ENCODE measurements around the gene CEACAM18. TPM values are rescaled to one million over a fixed set of nuclear protein-coding genes. Genes with fewer than 3 reads are reported as not detected.

The CEACAM18 gene
- polyA plus RNA-seq, 2 of the 4 experiments (the other 2 are of a cell fraction), result not detected

DNA sequence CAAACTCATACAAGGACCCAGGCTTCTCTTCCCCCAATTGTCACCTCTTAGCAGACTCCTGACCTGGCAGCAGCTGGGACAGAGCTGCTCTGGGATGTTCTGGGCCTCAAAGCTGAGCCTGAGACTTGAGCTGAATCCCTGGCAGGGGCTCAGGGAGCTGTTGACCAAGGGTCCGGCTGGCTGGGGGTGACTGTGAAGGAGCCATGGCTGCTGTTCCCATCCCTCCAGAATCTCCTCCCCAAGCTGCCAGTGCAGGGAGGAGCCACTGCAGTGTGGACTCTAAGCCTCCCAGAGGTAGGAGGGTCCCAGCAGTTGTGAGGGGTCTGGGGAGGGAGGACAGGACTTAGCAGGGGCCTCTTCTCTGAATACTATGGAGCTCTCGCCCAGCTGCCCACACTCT is 51.0 kb downstream of the CEACAM18 start:
- 0% methylated on average over 1 of the region's 2 CpGs for WGBS (ENCODE audit: missing lambda C conversion rate)
- no peak overlapping the region for H3K27ac ChIP-seq
- no peaks in the 10 kb centered on the region; the same call in 2 of the 3 replicates for H3K9me3 ChIP-seq
- H3K4me3 ChIP-seq, result no peak overlapping the region
- no peak for ATAC-seq
- ChIA-PET POLR2A (no interaction called here), CTCF (interaction anchor here (0.9 to 3.8 kb wide), 3 partner anchors 14 to 108 kb away, joined by 3 to 18 read pairs (median 3); no protein-coding TSS in a partner anchor)
- no peaks in the 10 kb centered on the region for H3K4me1 ChIP-seq
- no peak for FAIRE-seq
- TF ChIP-seq KDM5A (IDR thresholded peaks at IDR 0.05), result no peak
- TF ChIP-seq KDM1A (IDR thresholded peaks at IDR 0.05; ENCODE audit: low read depth), result no peak
- no peak for TF ChIP-seq ZSCAN20 (CRISPR knock-in tag; IDR thresholded peaks at IDR 0.05)
- no peak for TF ChIP-seq HOXB13 (CRISPR knock-in tag; IDR thresholded peaks at IDR 0.05; ENCODE audit: low read depth)
- TF ChIP-seq, protein P1, sequence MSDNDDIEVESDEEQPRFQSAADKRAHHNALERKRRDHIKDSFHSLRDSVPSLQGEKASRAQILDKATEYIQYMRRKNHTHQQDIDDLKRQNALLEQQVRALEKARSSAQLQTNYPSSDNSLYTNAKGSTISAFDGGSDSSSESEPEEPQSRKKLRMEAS (IDR thresholded peaks at IDR 0.05), result no peak
- no peak for TF ChIP-seq ZFP36 (IDR thresholded peaks at IDR 0.05; ENCODE audit: borderline replicate concordance, partially characterized antibody)
- TF ChIP-seq BCL3 (IDR thresholded peaks at IDR 0.05), result no peak
- TF ChIP-seq GATA3 (IDR thresholded peaks at IDR 0.05; ENCODE audit: borderline replicate concordance), result no peak
- TF ChIP-seq NR3C1 (IDR thresholded peaks at IDR 0.05), result no peak
- TF ChIP-seq, protein P2, sequence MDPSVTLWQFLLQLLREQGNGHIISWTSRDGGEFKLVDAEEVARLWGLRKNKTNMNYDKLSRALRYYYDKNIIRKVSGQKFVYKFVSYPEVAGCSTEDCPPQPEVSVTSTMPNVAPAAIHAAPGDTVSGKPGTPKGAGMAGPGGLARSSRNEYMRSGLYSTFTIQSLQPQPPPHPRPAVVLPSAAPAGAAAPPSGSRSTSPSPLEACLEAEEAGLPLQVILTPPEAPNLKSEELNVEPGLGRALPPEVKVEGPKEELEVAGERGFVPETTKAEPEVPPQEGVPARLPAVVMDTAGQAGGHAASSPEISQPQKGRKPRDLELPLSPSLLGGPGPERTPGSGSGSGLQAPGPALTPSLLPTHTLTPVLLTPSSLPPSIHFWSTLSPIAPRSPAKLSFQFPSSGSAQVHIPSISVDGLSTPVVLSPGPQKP (IDR thresholded peaks at IDR 0.05; ENCODE audit: low read depth, low read length), result no peak
- TF ChIP-seq, protein P3, sequence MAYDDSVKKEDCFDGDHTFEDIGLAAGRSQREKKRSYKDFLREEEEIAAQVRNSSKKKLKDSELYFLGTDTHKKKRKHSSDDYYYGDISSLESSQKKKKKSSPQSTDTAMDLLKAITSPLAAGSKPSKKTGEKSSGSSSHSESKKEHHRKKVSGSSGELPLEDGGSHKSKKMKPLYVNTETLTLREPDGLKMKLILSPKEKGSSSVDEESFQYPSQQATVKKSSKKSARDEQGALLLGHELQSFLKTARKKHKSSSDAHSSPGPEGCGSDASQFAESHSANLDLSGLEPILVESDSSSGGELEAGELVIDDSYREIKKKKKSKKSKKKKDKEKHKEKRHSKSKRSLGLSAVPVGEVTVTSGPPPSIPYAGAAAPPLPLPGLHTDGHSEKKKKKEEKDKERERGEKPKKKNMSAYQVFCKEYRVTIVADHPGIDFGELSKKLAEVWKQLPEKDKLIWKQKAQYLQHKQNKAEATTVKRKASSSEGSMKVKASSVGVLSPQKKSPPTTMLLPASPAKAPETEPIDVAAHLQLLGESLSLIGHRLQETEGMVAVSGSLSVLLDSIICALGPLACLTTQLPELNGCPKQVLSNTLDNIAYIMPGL (CRISPR knock-in tag; IDR thresholded peaks at IDR 0.05; ENCODE audit: borderline replicate concordance), result no peak
- TF ChIP-seq JUN (IDR thresholded peaks at IDR 0.05), result no peak
- TF ChIP-seq, protein P4, sequence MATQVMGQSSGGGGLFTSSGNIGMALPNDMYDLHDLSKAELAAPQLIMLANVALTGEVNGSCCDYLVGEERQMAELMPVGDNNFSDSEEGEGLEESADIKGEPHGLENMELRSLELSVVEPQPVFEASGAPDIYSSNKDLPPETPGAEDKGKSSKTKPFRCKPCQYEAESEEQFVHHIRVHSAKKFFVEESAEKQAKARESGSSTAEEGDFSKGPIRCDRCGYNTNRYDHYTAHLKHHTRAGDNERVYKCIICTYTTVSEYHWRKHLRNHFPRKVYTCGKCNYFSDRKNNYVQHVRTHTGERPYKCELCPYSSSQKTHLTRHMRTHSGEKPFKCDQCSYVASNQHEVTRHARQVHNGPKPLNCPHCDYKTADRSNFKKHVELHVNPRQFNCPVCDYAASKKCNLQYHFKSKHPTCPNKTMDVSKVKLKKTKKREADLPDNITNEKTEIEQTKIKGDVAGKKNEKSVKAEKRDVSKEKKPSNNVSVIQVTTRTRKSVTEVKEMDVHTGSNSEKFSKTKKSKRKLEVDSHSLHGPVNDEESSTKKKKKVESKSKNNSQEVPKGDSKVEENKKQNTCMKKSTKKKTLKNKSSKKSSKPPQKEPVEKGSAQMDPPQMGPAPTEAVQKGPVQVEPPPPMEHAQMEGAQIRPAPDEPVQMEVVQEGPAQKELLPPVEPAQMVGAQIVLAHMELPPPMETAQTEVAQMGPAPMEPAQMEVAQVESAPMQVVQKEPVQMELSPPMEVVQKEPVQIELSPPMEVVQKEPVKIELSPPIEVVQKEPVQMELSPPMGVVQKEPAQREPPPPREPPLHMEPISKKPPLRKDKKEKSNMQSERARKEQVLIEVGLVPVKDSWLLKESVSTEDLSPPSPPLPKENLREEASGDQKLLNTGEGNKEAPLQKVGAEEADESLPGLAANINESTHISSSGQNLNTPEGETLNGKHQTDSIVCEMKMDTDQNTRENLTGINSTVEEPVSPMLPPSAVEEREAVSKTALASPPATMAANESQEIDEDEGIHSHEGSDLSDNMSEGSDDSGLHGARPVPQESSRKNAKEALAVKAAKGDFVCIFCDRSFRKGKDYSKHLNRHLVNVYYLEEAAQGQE (IDR thresholded peaks at IDR 0.05), result no peak
- no peak overlapping the region for H3K4me2 ChIP-seq
- no peak for DNase-seq (ENCODE audit: low read depth in 1 of 2, low spot score in 1 of 2)

GRCh38 chr19:51530616-51531015 is 52.3 kb downstream of the CEACAM18 start:
- no peak overlapping the region for H3K4me3 ChIP-seq
- DNase-seq (ENCODE audit: low read depth in 1 of 2, low spot score in 1 of 2) (no peak), ATAC-seq (no peak), FAIRE-seq (no peak)
- ChIA-PET CTCF (interaction anchor here (1.2 to 1.8 kb wide), 2 partner anchors 16 to 109 kb away, joined by 3 to 5 read pairs; no protein-coding TSS in a partner anchor), POLR2A (no interaction called here)
- no peak overlapping the region for H3K4me2 ChIP-seq
- no peaks in the 10 kb centered on the region for H3K4me1 ChIP-seq
- H3K9me3 ChIP-seq, result no peaks in the 10 kb centered on the region; the same call in 2 of the 3 replicates
- H3K27ac ChIP-seq, result no peak overlapping the region
- 7% methylated on average over 4 of the region's 8 CpGs for WGBS (ENCODE audit: missing lambda C conversion rate)
- TF ChIP-seq ZFP36 (IDR thresholded peaks at IDR 0.05; ENCODE audit: borderline replicate concordance, partially characterized antibody), result no peak
- TF ChIP-seq HOXB13 (CRISPR knock-in tag; IDR thresholded peaks at IDR 0.05; ENCODE audit: low read depth), result no peak
- TF ChIP-seq, protein P1 (IDR thresholded peaks at IDR 0.05), result no peak
- no peak for TF ChIP-seq RFX5 (IDR thresholded peaks at IDR 0.05)
- no peak for TF ChIP-seq FOSL2 (IDR thresholded peaks at IDR 0.05)
- no peak for TF ChIP-seq FOSL2 (CRISPR knock-in tag; IDR thresholded peaks at IDR 0.05)
- no peak for TF ChIP-seq CHD2 (IDR thresholded peaks at IDR 0.05; ENCODE audit: low read length, partially characterized antibody)
- no peak for TF ChIP-seq CBX2 (IDR thresholded peaks at IDR 0.05; ENCODE audit: borderline replicate concordance, low read depth)
- no peak for TF ChIP-seq BHLHE40 (IDR thresholded peaks at IDR 0.05; ENCODE audit: low read depth, low read length)
- TF ChIP-seq ATOH8 (CRISPR knock-in tag; IDR thresholded peaks at IDR 0.05; ENCODE audit: low read depth), result no peak
- TF ChIP-seq EHF (CRISPR knock-in tag; IDR thresholded peaks at IDR 0.05), result no peak
- TF ChIP-seq, protein P4 (IDR thresholded peaks at IDR 0.05), result no peak
- no peak for TF ChIP-seq ZC3H11A (IDR thresholded peaks at IDR 0.05)
- no peak for TF ChIP-seq NPAS2 (CRISPR knock-in tag; IDR thresholded peaks at IDR 0.05; ENCODE audit: borderline replicate concordance)
- TF ChIP-seq HDAC2 (IDR thresholded peaks at IDR 0.05), result no peak
